NOMO-1 treated with DMSO at 0.1 percent for 48 hours (cell line): Measurements from ENCODE around the gene TMCC1.
A peak's percentile ranks its signal among the peaks of the same experiment; 100 is the strongest.
"Not testable (repeated sequence)": the region's sequence is repeated elsewhere in the genome, so short reads cannot be mapped to it uniquely, and the experiment has no call there.

Source experiments
- DNase-seq: peaks from one replicate; lab custom pipeline; 2025; ENCODE audit not compliant: unreplicated experiment; lab: John Stamatoyannopoulos, UW

TMCC1 gene

GRCh38 chr3:129893581-129894070, at the start of gene TMCC1:
TMCC1 (minus strand) TSS chr3:129893711.
- peak; percentile 86 for DNase-seq

DNA sequence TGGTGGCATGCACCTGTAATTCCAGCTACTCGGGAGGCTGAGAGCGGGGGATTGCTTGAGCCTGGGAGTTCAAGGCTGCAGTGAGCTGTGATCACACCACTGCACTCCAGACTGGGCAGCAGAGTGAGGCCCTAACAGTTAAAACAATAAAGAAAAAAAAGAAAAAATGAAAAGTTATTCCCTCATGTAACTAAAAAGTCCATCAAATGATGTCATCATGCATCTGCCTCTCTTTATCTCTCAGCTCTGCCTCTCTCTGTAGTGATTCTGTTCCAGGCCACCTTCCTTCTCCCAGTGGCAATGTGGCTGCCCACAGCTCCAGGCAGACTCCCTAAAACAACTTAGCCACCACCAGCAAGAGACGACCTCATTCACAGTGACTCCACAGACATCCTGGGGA, 49.5 kb upstream of the TMCC1 start:
- DNase-seq, result no peak

DNA sequence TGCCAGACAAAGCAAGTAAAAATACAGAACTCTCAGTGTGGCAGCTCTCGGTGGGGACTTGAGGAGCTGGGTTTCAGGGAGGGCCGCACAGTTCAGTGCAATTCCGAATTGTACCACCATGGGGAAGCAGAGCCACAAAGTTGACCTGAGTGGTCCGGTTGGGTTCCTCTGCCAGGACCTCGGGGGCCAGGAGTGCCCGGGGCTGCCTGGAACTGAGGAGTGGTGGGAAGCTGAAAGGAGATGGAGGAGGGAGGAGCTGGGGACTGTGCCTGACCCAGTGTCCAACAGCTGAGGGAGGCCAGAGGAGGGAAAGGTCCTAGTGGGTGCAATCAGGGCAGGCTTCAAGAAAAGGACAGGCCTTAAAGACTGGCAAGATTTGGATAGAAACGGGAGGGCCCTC, 48.8 kb upstream of the TMCC1 start:
- peak; percentile 69 for DNase-seq

DNA sequence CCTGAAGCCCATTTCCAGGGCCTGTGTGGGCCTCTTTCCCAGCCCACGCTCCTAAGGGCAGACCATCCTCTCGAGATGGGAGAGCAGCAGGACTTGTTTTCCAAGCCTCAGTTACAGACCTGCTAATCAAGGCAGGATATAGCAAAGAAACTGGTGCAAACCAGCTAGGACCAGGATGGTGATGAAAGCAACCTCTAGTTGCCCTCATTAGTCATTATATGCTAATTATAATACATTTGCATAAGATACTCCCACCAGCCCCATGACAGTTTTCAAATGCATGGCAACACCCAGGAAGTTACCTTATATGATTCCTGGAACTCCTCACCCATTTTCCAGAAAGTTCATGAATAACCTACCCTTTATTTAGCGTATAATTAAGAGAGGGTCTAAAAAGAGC, 46.6 kb upstream of the TMCC1 start:
- DNase-seq, result no peak

DNA sequence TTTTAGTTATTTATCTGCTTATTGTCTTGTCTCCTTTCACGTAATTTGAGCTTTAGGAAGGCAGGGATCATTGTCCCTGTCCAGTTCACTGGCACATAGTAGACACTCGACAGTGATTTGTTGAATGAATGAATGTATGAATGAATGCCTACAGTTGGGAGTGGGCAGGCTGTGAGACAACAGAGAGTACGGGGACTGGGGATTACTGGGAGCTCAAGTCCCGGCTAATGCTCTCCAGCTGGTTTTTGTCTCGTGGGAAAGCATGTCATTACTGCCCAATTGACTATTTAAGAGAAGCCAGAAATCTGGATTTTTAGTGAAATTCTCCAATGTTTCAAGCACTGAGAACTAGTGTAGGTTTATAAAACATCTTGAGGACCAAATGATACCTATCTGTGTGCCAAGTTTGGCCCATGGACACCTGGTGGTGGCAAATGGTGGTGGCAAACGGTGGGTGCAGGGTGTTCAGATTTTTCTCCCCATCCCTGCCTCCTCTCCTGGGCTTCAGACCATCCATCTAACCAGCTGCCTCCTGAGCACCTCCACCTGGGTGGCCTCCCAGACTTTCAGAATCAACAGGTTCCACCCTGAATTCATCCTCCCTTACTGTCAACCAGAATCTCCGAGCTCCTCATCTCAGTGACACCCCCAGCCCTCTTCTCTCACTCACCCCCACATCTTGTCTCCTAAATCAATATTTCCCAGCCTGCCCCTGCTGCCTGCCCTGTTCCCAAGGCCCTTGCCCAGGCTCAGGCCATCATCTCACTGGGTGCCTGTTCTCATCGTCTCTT, 44.8 kb upstream of the TMCC1 start:
- DNase-seq, result no peak

- DNase-seq, result no peak
Observed at GRCh38 chr3:129937717-129938116, 44.2 kb upstream of the TMCC1 start.

GRCh38 chr3:129936757-129937156, 43.2 kb upstream of the TMCC1 start:
- peak; percentile 93 for DNase-seq

DNA sequence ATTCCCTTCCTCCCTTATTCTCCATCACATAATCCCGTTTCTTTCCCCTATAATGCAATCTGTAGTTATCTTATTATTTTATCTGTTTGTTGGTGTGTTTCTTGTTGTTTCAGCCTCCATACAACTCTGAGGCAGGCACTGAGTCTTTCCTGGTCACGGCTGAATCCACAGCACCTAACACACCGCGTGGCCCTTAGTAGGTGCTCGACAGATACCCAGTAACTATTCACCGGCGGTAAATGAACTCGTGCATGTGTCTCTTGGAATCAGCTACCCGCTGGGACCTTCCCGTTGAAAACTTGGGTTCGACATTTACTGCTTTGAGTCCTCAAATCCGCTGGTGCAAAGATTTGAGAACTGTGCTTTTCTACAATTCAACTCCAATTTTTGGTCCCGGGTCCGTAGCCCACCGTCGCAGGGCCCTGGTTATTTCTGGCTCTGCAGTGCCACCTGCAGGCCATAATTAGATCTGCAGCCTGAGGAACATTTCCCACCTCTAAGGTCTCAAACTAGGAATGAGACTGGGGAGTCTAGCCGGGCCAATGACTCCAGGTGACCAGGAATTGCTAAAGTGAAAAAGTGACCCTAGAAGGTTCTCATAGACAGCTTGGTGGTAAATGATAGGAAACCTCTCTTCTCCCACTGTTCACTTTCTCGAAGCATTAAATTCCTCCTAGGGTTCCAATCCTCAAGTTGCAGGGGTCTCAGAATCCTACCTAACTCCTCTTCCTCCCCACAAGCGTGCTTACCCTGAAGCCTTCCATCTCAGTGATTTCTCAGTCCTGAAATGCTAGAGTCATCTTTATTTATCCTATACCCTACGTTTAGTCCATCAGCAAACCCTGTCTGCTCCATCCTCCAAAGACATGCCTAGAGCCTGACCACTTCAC, 41.0 kb upstream of the TMCC1 start:
- DNase-seq, result peak; percentile 34

- no peak for DNase-seq
Observed at GRCh38 chr3:129933471-129933870, 40.0 kb upstream of the TMCC1 start.

DNA sequence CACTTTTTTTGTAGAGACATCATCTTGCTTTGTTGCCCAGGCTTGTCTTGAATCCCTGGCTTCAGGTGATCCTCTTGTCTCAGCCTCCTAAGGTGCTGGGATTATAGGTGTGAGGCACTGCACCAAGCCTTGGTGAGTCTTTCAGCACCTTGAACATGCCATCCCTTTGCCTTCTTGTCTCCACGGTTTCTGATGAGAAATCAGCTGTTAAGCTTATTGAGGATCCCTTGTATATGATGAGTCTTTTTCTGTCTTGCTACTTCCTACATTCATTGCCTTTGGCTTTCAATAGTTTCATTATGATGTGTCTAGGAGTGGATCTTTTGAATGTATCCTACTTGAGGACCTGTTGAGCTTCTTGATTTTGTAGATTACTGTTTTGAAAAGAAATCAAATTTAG, 35.9 kb upstream of the TMCC1 start:
- no peak for DNase-seq

GRCh38 chr3:129927072-129927471, 33.6 kb upstream of the TMCC1 start:
- DNase-seq, result no peak

- DNase-seq, result no peak
Observed at GRCh38 chr3:129919806-129920205, 26.3 kb upstream of the TMCC1 start.

DNA sequence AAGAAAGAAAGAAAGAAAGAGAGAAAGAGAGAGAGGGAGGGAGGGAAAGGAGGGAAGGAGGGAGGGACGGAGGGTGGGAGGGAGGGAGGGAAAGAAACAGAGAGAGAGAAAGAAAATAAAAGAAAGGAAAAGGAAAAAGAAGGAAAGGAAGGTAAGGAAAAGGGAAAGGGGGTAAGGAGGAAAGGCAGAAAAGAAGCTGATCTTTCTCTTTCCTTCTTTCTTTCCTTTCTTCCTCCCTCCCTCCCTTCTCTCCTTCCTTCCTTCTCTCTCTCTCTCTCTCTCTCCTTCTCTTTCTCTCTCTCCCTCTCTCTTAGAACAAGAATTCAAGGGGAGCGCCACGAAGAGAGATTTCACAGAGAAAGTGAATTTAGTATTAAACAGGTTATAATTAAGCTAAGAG, 25.8 kb upstream of the TMCC1 start:
- no peak for DNase-seq

GRCh38 chr3:129918461-129918860, 24.9 kb upstream of the TMCC1 start:
- DNase-seq, result no peak

- DNase-seq, result no peak
Observed at GRCh38 chr3:129917423-129918007, 24.0 kb upstream of the TMCC1 start.

- no peak for DNase-seq
Observed at GRCh38 chr3:129913618-129914017, 20.1 kb upstream of the TMCC1 start.

- DNase-seq, result peak; percentile 95
Observed at GRCh38 chr3:129911261-129911861, 17.9 kb upstream of the TMCC1 start.

DNA sequence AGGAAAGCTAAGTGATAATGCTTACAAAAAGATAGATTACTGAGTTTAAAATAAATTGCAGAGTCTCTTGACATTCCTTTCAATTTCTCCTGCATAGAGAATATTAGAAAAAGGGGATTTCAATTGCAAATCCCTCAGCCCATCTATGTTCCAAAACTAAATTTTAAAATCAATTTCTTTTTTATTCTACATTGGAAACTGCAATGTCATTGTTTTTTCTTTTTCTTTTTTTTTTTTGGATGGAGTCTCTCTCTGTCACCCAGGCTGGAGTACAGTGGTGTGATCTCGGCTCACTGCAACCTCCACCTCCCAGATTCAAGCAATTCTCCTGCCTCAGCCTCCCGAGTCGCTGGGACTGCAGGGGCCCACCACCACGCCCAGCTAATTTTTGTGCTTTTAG, 15.7 kb upstream of the TMCC1 start:
- not testable (repeated sequence) for DNase-seq

GRCh38 chr3:129908417-129908816, 14.9 kb upstream of the TMCC1 start:
- no peak for DNase-seq

DNA sequence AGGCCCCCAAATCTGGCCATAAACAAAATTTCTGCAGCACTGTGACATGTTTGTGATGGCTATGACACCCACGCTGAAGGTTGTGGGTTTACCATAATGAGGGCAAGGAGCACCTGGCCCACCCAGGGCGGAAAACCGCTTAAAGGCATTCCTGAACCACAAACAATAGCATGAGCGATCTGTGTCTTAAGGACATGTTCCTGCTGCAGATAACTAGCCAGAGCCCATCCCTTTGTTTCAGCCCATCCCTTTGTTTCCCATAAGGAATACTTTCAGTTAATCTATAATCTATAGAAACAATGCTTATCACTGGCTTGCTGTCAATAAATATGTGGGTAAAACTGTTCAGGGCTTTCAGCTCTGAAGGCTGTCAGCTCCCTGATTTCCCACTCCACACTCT, 7.8 kb upstream of the TMCC1 start:
- not testable (repeated sequence) for DNase-seq

DNA sequence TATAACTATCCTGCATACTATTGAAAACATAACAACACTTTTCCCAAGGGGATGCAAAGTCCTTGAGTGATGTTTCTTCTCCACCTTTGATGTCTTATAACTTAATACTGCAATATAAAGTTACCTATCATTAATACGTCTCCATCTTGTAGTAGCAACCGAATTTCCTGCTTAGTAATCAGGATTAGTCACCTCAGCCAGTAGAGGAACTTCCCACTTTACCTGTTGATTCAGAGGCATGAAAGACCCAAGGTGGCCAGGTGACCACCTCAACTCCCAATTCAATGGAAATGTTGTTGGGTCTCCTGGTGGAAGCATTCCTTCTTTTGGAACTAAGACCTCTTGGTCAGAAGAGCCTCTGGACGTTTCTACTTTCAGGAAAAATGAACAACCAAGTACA, 3.5 kb upstream of the TMCC1 start:
- no peak for DNase-seq
